Measurements from ENCODE around the gene NAA16.
"Not testable (repeated sequence)": the region's sequence is repeated elsewhere in the genome, so short reads cannot be mapped to it uniquely, and the experiment has no call there.

Gene NAA16

GRCh38 chr13:41306271-41307145 is 4.6 kb upstream of the NAA16 start:
- DNase-seq: no peak

- no peak for DNase-seq
Measured at GRCh38 chr13:41307884-41308640, 3.0 kb upstream of the NAA16 start.

GRCh38 chr13:41311406-41312175 is 524 bp downstream of the NAA16 start:
- peak; percentile 61 for DNase-seq

GRCh38 chr13:41312176-41312500 is 1.1 kb downstream of the NAA16 start:
- peak; percentile 28 for DNase-seq

GRCh38 chr13:41313117-41313516 is 2.0 kb downstream of the NAA16 start:
- no peak for DNase-seq

- no peak for DNase-seq
Measured at GRCh38 chr13:41313659-41314197, 2.7 kb downstream of the NAA16 start.

GRCh38 chr13:41315443-41316047 is 4.5 kb downstream of the NAA16 start:
- peak; percentile 18 for DNase-seq

- no peak for DNase-seq
Measured at GRCh38 chr13:41317243-41317642, 6.2 kb downstream of the NAA16 start.

- DNase-seq: no peak
Measured at GRCh38 chr13:41325752-41326151, 14.7 kb downstream of the NAA16 start.

GRCh38 chr13:41326661-41327060 is 15.6 kb downstream of the NAA16 start:
- no peak for DNase-seq

GRCh38 chr13:41327994-41328790 is 17.1 kb downstream of the NAA16 start:
- DNase-seq: no peak

- DNase-seq: no peak
Measured at GRCh38 chr13:41332829-41333228, 21.8 kb downstream of the NAA16 start.

- no peak for DNase-seq
Measured at GRCh38 chr13:41334810-41335209, 23.7 kb downstream of the NAA16 start.

GRCh38 chr13:41344358-41344757 is 33.3 kb downstream of the NAA16 start:
- no peak for DNase-seq

- no peak for DNase-seq
Measured at GRCh38 chr13:41345165-41345913, 34.3 kb downstream of the NAA16 start.

GRCh38 chr13:41345914-41346589 is 35.0 kb downstream of the NAA16 start:
- no peak for DNase-seq

GRCh38 chr13:41352935-41353840 is 42.1 kb downstream of the NAA16 start:
- peak; percentile 90 for DNase-seq

GRCh38 chr13:41354416-41354815 is 43.3 kb downstream of the NAA16 start:
- DNase-seq: no peak

GRCh38 chr13:41356385-41356648 is 45.2 kb downstream of the NAA16 start:
- DNase-seq: not testable (repeated sequence)

- DNase-seq: peak; percentile 78
Measured at GRCh38 chr13:41356786-41357185, 45.7 kb downstream of the NAA16 start.
